IMR-90 (cell line): Measurements from ENCODE around the gene ARHGAP28. TPM values are rescaled to one million over a fixed set of nuclear protein-coding genes. Genes with fewer than 3 reads are reported as not detected.
A peak's percentile ranks its signal among the peaks of the same experiment; 100 is the strongest.

Source experiments
- ATAC-seq: fragments of 200-7000 bp; cut with Tn5 transposase; 2 replicates; pipeline ENCODE4 v1.9.1; 2020; ENCODE audit warnings: low read depth, mild to moderate bottlenecking, moderate library complexity
- BruUV-seq: library from RNA; stranded (reverse); fragments of 400-500 nt; replicated peaks from 2 replicates; lab custom pipeline; 2021; lab: Mats Ljungman, UMichigan
- CTCF ChIA-PET: fragments of 300-600 bp; formaldehyde crosslinking; extraction: SDS; loops from one replicate; lab custom pipeline; 2021; ENCODE audit warnings: antibody characterized with exemption; lab: Yijun Ruan, JAX
- POLR2A ChIA-PET: fragments of 300-600 bp; sonication (Branson Sonifier 250); formaldehyde crosslinking; loops from one replicate; lab custom pipeline; 2022; ENCODE audit warnings: antibody characterized with exemption; ENCODE audit not compliant: unreplicated experiment; lab: Charles Lee
- DNase-seq: peaks from one replicate; pipeline ENCODE4 v3.0.0; 2013
- H2AFZ ChIP-seq: replicated peaks from 2 replicates; pipeline ENCODE3; 2013; ENCODE audit warnings: low read length, mild to moderate bottlenecking; ENCODE audit not compliant: poor library complexity
- H2AK5ac ChIP-seq: 2 replicates; pipeline ENCODE4 v1.6.1; 2013; ENCODE audit warnings: low read depth, low read length, inconsistent platforms
- H2AK9ac ChIP-seq: replicated peaks from 2 replicates; pipeline ENCODE3; 2013; ENCODE audit warnings: mild to moderate bottlenecking, low read depth, low read length, moderate library complexity; ENCODE audit not compliant: poor library complexity
- H2BK120ac ChIP-seq: 2 replicates; pipeline ENCODE4 v1.6.1; 2013; ENCODE audit warnings: low read depth, low read length, inconsistent platforms
- H2BK15ac ChIP-seq: 3 replicates; pipeline ENCODE4 v1.6.1; 2013; ENCODE audit warnings: low read depth, low read length, inconsistent platforms
- H2BK20ac ChIP-seq: 2 replicates; pipeline ENCODE4 v1.6.1; 2013; ENCODE audit warnings: low read depth, mild to moderate bottlenecking, inconsistent platforms, low read length, moderate library complexity
- H2BK5ac ChIP-seq: 2 replicates; pipeline ENCODE4 v1.6.1; 2013; ENCODE audit warnings: mild to moderate bottlenecking, low read depth, low read length, inconsistent platforms; ENCODE audit not compliant: poor library complexity, severe bottlenecking
- H3K14ac ChIP-seq: replicated peaks from 2 replicates; pipeline ENCODE4 v1.6.1; 2013; ENCODE audit warnings: low read depth, low read length, inconsistent platforms
- H3K18ac ChIP-seq: 2 replicates; pipeline ENCODE4 v1.6.1; 2013; ENCODE audit warnings: low read depth, low read length, control low read depth
- H3K23ac ChIP-seq: 2 replicates; pipeline ENCODE4 v1.6.1; 2013; ENCODE audit warnings: low read depth, low read length, inconsistent platforms
- H3K27ac ChIP-seq: 2 replicates; pipeline ENCODE4 v1.5.1; 2013; ENCODE audit warnings: mild to moderate bottlenecking, control low read depth, low read length; ENCODE audit not compliant: insufficient read depth
- H3K27me3 ChIP-seq: 2 replicates; pipeline ENCODE4 v1.6.1; 2013; ENCODE audit warnings: low read length; ENCODE audit not compliant: control insufficient read depth, insufficient read depth
- H3K36me3 ChIP-seq: 2 replicates; pipeline ENCODE4 v1.6.1; 2013; ENCODE audit warnings: low read length, mixed read lengths; ENCODE audit not compliant: control insufficient read depth, insufficient read depth
- H3K4ac ChIP-seq: 2 replicates; pipeline ENCODE4 v1.6.1; 2013; ENCODE audit warnings: low read depth, low read length, inconsistent platforms
- H3K4me1 ChIP-seq: 2 replicates; pipeline ENCODE4 v1.6.1; 2013; ENCODE audit warnings: low read length, mixed read lengths; ENCODE audit not compliant: control insufficient read depth, insufficient read depth
- H3K4me2 ChIP-seq: 2 replicates; pipeline ENCODE4 v1.6.1; 2013; ENCODE audit warnings: low read depth, mild to moderate bottlenecking, control low read depth, low read length, moderate library complexity
- H3K4me3 ChIP-seq: 2 replicates; pipeline ENCODE4 v1.5.1; 2013; ENCODE audit warnings: low read depth, mild to moderate bottlenecking, control low read depth, low read length, moderate library complexity; ENCODE audit not compliant: insufficient read depth
- H3K56ac ChIP-seq: 2 replicates; pipeline ENCODE4 v1.6.1; 2013; ENCODE audit warnings: low read length, inconsistent platforms; ENCODE audit not compliant: insufficient read depth; ENCODE audit errors: extremely low read depth
- H3K79me1 ChIP-seq, 2 experiments: 2 replicates each; pipeline ENCODE4 v1.6.1; 2013; ENCODE audit warnings: low read length in 2 of 2, inconsistent platforms in 1 of 2, low read depth in 1 of 2
- H3K9ac ChIP-seq: 2 replicates; pipeline ENCODE4 v1.6.1; 2013; ENCODE audit warnings: low read depth, low read length, control low read depth
- H3K9me1 ChIP-seq: 2 replicates; pipeline ENCODE4 v1.6.1; 2013; ENCODE audit warnings: low read length, inconsistent platforms; ENCODE audit not compliant: insufficient read depth
- H3K9me3 ChIP-seq: 2 replicates; pipeline ENCODE4 v1.6.1; 2013; ENCODE audit warnings: low read length; ENCODE audit not compliant: control insufficient read depth, insufficient read depth
- H4K20me1 ChIP-seq: 2 replicates; pipeline ENCODE4 v1.6.1; 2013; ENCODE audit warnings: low read length, inconsistent platforms; ENCODE audit not compliant: insufficient read depth
- H4K5ac ChIP-seq: 2 replicates; pipeline ENCODE4 v1.6.1; 2013; ENCODE audit warnings: mild to moderate bottlenecking, low read depth, low read length, control low read depth
- H4K8ac ChIP-seq, 2 experiments: 2 replicates each; pipeline ENCODE4 v1.6.1; 2013; ENCODE audit warnings: low read depth in 2 of 2, low read length in 2 of 2, control low read depth in 1 of 2, inconsistent platforms in 1 of 2
- H4K91ac ChIP-seq: 2 replicates; pipeline ENCODE4 v1.6.1; 2013; ENCODE audit warnings: low read depth, low read length, inconsistent platforms; ENCODE audit not compliant: insufficient read depth
- CHD1 ChIP-seq: IDR thresholded peaks from 2 replicates; pipeline ENCODE4 v1.6.1; 2012; ENCODE audit warnings: low read depth, low read length, improper control_type of control experiment
- WGBS, 2 experiments: methylation state at CpG; one replicate each; pipeline versions ENCODE4 v1.1.5 to v1.1.7; 2013; ENCODE audit warnings: missing lambda C conversion rate in 2 of 2; ENCODE audit not compliant: insufficient read length in 1 of 2; ENCODE audit errors: extremely low coverage in 2 of 2; 5-methylcytosine and 5-hydroxymethylcytosine counted together
- dilution Hi-C: fragments of 300-500 bp; cut with HindIII; formaldehyde crosslinking; loops from one replicate; pipeline ENCODE4 v1.14.3; 2018; ENCODE audit warnings: low sequenced_read_pairs; ENCODE audit not compliant: unreplicated experiment
- in situ Hi-C: fragments of 300-500 bp; cut with MboI; formaldehyde crosslinking; loops from 3 replicates; pipeline ENCODE4 v1.14.3; 2019; ENCODE audit warnings: low sequenced_read_pairs, inconsistent platforms, mixed read lengths
- intact Hi-C: fragments of 100-400 bp; cut with micrococcal nuclease; formaldehyde crosslinking; loops from 2 replicates; pipeline ENCODE4 v1.10.0; 2022
- polyA plus RNA-seq, 3 experiments: library from polyadenylated mRNA; depleted of rRNA; stranded (reverse); fragments of >200 nt; gene quantifications; 2 replicates each; pipeline ENCODE4 v1.2.3, GENCODE V29; 2012; ENCODE audit warnings: low replicate concordance in 1 of 3
- total RNA-seq: library from RNA; depleted of rRNA; stranded (reverse); fragments of >200 nt; gene quantifications from 2 replicates; pipeline ENCODE4 v1.2.3, GENCODE V29; 2012

The ARHGAP28 gene
- total and polyA plus RNA-seq, 2 of the 4 experiments (the other 2 are of a cell fraction), result 1.8 to 3.8 TPM

DNA sequence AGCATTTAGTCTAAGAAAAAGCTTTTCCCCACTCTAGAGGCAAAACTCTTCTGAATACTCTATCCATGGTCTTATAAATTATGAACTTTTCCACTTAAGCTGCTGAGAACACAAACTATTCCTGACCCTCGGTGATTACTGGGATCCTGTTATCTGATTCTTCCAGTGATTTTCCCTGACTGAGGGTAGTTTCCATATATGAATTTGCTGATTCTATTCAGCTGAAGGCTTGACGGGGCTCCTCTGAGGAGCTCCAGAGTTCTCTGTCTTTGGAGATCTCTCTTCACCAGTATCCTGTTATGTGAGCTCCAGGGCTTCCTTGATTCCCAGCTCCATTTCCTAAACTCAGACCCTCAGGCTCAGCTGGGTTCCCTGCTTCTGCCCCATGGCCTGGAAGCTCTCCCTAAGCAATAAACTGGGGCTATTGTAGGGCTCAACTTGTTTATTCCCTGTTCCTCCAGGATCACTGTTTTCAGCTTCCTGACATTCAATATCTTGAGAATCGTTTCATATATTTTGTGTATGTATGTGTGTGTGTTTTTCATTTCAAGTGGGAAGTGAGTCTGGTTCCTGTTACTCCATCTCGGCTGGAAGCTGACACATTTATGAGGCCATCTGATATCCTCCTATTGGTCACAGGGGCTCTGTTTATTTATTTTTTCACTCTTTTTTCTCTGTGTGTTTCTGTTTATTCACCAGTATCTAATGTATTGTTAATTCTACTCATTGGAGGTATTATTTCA lies 78.2 kb downstream of the ARHGAP28 start:
- no peak overlapping the region for H3K23ac ChIP-seq
- peaks cover 3% of the 10 kb centered on the region; the same call in 1 of the 2 replicates for H3K4me1 ChIP-seq
- peak overlapping the region; percentile 23; the same call in 1 of the 2 replicates for H3K9ac ChIP-seq
- BruUV-seq, result no TSS peak
- H3K79me1 ChIP-seq, result no peaks in the 10 kb centered on the region
- no peak overlapping the region for H4K8ac ChIP-seq
- H3K36me3 ChIP-seq, result no peaks in the 10 kb centered on the region
- intact Hi-C loops (loop anchor here (5.0 kb wide), 1 partner anchor 265 kb away; no protein-coding TSS in a partner anchor), dilution Hi-C loops (no loop called here), in situ Hi-C loops (no loop called here)
- no peak overlapping the region for H2AFZ ChIP-seq
- no peaks in the 10 kb centered on the region for H4K20me1 ChIP-seq
- H3K4me3 ChIP-seq, result no peak overlapping the region
- H3K9me3 ChIP-seq, result no peaks in the 10 kb centered on the region; the same call in 1 of the 2 replicates
- no peak for TF ChIP-seq CHD1
- no peak overlapping the region for H2AK5ac ChIP-seq
- no peak overlapping the region; the same call in 1 of the 2 replicates for H4K5ac ChIP-seq
- H4K91ac ChIP-seq, result no peak overlapping the region
- ChIA-PET POLR2A (no interaction called here), CTCF (no interaction called here)
- H3K27me3 ChIP-seq, result no peaks in the 10 kb centered on the region
- H3K27ac ChIP-seq, result no peak overlapping the region
- WGBS, 2 experiments, result no CpG with 5 or more reads among the region's 4 CpGs
- H2BK15ac ChIP-seq, result no peak overlapping the region
- H3K18ac ChIP-seq, result no peak overlapping the region; the same call in 1 of the 2 replicates
- no peak overlapping the region for H2BK5ac ChIP-seq
- H3K4ac ChIP-seq, result no peak overlapping the region
- no peaks in the 10 kb centered on the region for H3K9me1 ChIP-seq
- H2BK20ac ChIP-seq, result no peak overlapping the region
- no peak for DNase-seq
- peak; percentile 29 for ATAC-seq
- no peak overlapping the region for H2BK120ac ChIP-seq
- H3K4me2 ChIP-seq, result no peak overlapping the region; the same call in 1 of the 2 replicates
- H3K56ac ChIP-seq, result no peak overlapping the region
- no peak overlapping the region for H3K14ac ChIP-seq
- no peak overlapping the region for H2AK9ac ChIP-seq
